Measurements from ENCODE around the gene PSMC2. TPM values are rescaled to one million over a fixed set of nuclear protein-coding genes. Genes with fewer than 3 reads are reported as not detected.

The PSMC2 gene
- 92.8 TPM for total RNA-seq

DNA sequence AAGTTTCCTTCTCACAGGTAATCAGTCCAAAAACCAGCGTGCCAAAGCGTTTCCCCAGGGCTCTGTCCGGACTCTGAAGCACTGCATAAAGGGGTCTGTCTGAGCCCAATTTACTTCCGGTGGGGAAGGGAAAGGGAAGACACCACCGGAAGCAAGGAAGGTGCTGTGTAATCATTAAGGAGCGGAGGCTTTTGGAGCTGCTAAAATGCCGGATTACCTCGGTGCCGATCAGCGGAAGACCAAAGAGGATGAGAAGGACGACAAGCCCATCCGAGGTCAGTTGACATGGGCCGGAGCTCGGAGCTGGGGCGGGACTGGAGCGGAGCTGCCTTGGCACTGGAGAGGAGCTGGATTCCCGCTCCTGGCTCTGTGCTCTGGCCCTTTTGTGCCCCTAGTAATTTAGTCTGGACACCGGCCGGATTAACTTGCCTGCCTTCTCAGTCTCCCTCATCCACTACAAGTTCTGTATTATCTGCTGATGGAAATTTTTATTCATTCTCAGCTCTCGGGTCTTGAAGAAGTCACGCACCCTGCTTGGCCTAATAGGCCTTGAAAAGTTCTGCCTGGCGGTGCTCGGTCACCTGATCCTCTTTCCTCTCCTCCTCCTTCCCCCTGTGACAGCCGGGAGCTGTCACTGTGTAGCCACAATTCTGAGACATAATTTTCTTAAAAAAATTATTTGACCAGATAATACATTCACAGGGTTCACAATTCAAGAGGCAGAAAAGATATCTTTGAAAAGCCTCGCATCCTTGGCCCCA lies at the start of gene PSMC2:
PSMC2 (plus strand) TSS at position 137 of the 761 bp plus-strand sequence; CDS start at position 206, 69 bp downstream.
- peak; percentile 87 for DNase-seq (ENCODE audit: low spot score)

DNA sequence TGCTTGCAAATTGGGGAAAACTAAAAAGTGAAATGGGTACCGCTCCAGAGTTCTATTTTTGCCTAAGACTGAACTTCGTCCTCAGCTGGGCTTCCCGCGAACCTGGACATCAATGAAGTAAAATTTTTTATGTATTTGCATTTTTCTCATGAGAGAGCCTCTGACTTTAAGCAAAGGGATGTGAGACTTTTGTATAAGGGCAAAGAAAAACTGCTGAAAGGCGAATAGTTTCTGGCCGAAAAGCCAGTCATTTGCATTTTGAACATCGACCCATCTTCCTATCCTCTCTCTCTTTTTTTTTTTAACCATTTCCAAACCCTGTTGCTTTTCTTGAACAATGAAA lies 49.6 kb upstream of the PSMC2 start:
- DNase-seq (ENCODE audit: low spot score) = no peak

- no peak for DNase-seq (ENCODE audit: low spot score)
Measured at GRCh38 chr7:103299660-103300059, 47.8 kb upstream of the PSMC2 start.

GRCh38 chr7:103301441-103301840 lies 46.0 kb upstream of the PSMC2 start:
- DNase-seq (ENCODE audit: low spot score) = no peak

- DNase-seq (ENCODE audit: low spot score) = no peak
Measured at GRCh38 chr7:103307503-103308231, 39.8 kb upstream of the PSMC2 start.

- DNase-seq (ENCODE audit: low spot score) = no peak
Measured at GRCh38 chr7:103314852-103315251, 32.6 kb upstream of the PSMC2 start.

GRCh38 chr7:103316380-103316941 lies 31.0 kb upstream of the PSMC2 start:
- no peak for DNase-seq (ENCODE audit: low spot score)

- no peak for DNase-seq (ENCODE audit: low spot score)
Measured at GRCh38 chr7:103317009-103317408, 30.4 kb upstream of the PSMC2 start.

DNA sequence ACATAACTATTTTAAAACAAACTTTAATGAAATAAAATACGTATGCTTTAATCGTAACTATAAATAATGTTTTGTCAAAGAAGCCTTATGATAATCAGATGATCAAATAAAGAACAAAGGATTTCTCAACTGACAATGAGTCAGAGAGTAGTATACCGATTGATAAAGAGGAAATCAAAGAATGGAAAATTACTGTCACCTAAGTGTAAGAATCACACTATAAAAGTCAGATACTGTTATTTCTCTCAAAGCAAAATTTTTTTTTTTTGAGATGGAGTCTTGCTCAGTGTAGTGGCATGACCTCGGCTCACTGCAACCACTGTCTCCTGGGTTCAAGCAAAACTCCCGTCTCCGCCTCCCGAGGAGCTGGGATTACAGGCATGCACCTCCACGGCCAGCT lies 21.7 kb upstream of the PSMC2 start:
- no peak for DNase-seq (ENCODE audit: low spot score)

- no peak for DNase-seq (ENCODE audit: low spot score)
Measured at GRCh38 chr7:103336761-103337160, 10.7 kb upstream of the PSMC2 start.

DNA sequence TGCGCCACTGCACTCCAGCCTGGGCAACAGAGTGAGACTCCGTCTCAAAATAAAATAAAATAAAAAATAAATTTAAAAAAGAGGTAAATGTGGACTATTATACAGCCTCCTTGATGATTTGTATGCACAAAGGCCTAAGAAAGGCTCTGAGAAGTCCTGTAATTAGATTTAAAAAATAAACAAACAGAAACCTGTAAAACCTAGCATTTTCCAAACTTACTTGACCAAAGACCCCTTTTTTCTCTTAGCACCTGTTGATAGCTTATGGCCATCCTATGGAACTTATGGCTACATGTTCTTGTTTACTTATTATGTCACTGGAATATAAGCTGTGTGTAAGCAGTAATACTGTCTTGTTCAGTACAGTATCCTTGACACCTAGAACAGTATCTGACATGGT lies 8.6 kb upstream of the PSMC2 start:
- no peak for DNase-seq (ENCODE audit: low spot score)

GRCh38 chr7:103341466-103341865 lies 6.0 kb upstream of the PSMC2 start:
- no peak for DNase-seq (ENCODE audit: low spot score)

DNA sequence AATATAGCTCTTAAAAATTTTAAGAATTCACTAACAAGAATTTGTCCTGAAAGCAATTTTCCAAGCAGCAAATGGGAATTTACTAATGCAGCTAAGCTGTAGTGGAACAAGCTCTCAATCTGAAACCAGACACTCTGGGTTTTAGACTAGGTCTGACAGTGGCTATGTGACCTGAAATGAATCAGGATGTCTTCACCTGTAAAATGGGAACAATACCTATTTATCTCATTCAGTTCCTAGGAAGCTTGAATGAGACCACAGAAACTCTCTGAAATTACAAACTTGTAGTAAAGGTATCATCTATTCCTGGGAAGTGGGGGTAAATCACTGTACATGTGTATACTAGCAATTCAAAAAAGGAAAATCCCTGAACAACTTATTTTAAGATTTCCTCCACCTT lies 4.1 kb upstream of the PSMC2 start:
- no peak for DNase-seq (ENCODE audit: low spot score)

GRCh38 chr7:103343758-103344452 lies 3.5 kb upstream of the PSMC2 start:
- no peak for DNase-seq (ENCODE audit: low spot score)

- peak; percentile 90 for DNase-seq (ENCODE audit: low spot score)
Measured at GRCh38 chr7:103344453-103345149, 2.8 kb upstream of the PSMC2 start, which contains the start of gene DNAJC2. DNAJC2 (minus strand) TSS chr7:103344767; CDS start chr7:103344622, 145 bp downstream.

DNA sequence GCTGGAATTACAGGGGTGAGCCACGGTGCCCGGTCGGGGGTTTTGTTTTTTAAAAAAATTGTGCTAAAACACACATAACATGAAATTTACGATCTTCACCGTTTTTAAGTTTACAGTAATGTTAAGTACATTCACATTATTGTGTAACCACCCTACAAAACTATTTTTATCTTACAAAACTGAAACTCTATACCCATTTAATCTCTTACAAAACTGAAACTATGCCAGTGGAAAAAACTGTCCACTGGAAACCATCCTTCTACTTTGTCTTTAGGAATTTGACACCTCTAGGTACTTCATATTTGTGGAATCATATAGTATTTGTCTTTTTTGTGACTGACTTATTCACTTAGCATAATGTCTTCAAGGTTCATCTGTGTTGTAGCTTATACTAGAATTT lies 1.0 kb upstream of the PSMC2 start:
- DNase-seq (ENCODE audit: low spot score) = no peak

DNA sequence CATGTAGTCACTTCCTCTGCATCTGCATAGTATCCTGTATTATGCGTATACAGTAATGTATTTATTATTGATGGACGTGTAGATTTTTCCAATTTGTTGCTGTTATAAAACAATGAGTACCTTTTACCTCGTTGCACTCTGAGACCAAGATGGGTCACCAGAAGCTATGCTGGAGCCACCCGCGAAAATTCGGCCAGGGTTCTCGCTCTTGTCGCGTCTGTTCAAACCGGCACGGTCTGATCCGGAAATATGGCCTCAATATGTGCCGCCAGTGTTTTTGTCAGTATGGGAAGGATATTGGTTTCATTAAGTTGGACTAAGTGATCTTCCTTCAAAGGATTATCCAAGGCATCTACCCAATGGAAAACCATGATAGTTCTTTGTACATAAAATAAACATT lies 1.0 kb downstream of the PSMC2 start:
- DNase-seq (ENCODE audit: low spot score) = no peak

DNA sequence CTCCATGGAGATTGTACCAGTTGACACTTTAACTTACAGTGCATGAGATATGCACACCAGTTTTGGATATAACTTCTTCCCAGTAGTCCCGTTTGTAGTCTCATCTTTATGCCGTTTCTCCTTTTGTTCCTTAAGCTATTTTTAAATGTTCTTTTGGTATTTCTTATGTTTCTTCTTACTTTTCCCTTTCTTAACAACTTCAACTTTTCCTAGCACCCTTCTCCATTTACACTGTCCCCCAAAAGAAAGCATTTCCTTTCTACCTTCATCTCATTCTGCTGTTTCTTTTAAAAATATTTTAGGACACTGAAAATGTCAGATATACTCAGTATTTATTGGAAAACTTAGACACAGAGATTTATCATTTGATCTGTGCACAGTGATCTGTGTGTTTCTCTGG lies 1.5 kb downstream of the PSMC2 start:
- no peak for DNase-seq (ENCODE audit: low spot score)

- DNase-seq (ENCODE audit: low spot score) = no peak
Measured at GRCh38 chr7:103349805-103350204, 2.4 kb downstream of the PSMC2 start.

DNA sequence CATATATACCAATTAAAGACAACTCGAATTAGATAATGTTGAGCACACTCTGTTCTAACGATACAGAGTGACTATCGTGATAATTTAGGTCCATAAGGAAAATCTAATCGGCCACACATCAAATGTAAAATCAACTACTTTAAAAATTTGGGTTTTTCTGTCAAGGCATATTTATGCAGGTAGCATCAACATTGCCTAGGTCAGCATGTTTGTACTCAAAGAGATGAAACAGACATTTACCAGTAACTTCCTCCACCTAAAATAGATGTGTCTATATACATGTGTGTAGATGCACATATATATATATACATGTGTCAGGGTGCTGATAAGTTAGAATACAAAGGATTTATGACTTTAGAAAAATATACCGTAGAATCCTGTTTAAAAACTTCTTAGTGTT lies 22.0 kb downstream of the PSMC2 start:
- no peak for DNase-seq (ENCODE audit: low spot score)

- DNase-seq (ENCODE audit: low spot score) = no peak
Measured at GRCh38 chr7:103373866-103374643, 26.6 kb downstream of the PSMC2 start.

Measured in mucosa of gallbladder (tissue), 1 donor.